Mesenchymal stem cell (in vitro differentiated cells and primary cell): ENCODE results near the gene RASL10A.

Experiments
- DNase-seq: peaks from one replicate; pipeline ENCODE4 v3.0.0-alpha.2; 2013
- H2AFZ ChIP-seq: one replicate; pipeline ENCODE4 v1.6.1; 2013; ENCODE audit warnings: low read depth, mild to moderate bottlenecking, control low read depth, inconsistent platforms, low read length, moderate library complexity
- H2AK5ac ChIP-seq: 2 replicates; pipeline ENCODE4 v1.6.1; 2013; ENCODE audit warnings: low read length, moderate library complexity, mild to moderate bottlenecking, inconsistent platforms; ENCODE audit not compliant: severe bottlenecking
- H2BK120ac ChIP-seq: one replicate; pipeline ENCODE4 v1.6.1; 2013; ENCODE audit warnings: low read depth, mild to moderate bottlenecking, inconsistent platforms, low read length, moderate library complexity
- H2BK12ac ChIP-seq, 2 experiments: one replicate each; pipeline ENCODE4 v1.6.1; 2013; ENCODE audit warnings: inconsistent platforms in 2 of 2, low read length in 2 of 2, mild to moderate bottlenecking in 2 of 2, moderate library complexity in 2 of 2, control low read depth in 1 of 2
- H2BK15ac ChIP-seq: one replicate; pipeline ENCODE4 v1.6.1; 2013; ENCODE audit warnings: mild to moderate bottlenecking, low read depth, inconsistent platforms; ENCODE audit not compliant: poor library complexity, severe bottlenecking
- H2BK5ac ChIP-seq: 2 replicates; pipeline ENCODE4 v1.6.1; 2013; ENCODE audit warnings: low read depth, mild to moderate bottlenecking, low read length, control low read depth, inconsistent platforms; ENCODE audit not compliant: poor library complexity, severe bottlenecking
- H3K14ac ChIP-seq, 2 experiments: one replicate each; pipeline ENCODE4 v1.6.1; 2013; ENCODE audit warnings: inconsistent platforms in 2 of 2, low read length in 2 of 2, control low read depth in 1 of 2, mild to moderate bottlenecking in 1 of 2, moderate library complexity in 1 of 2
- H3K18ac ChIP-seq, 2 experiments: one replicate each; pipeline ENCODE4 v1.6.1; 2013; ENCODE audit warnings: inconsistent platforms in 2 of 2, low read length in 2 of 2, control low read depth in 1 of 2, low read depth in 1 of 2, mild to moderate bottlenecking in 1 of 2
- H3K23ac ChIP-seq, 2 experiments: one replicate each; pipeline ENCODE4 v1.6.1; 2013; ENCODE audit warnings: inconsistent platforms in 2 of 2, low read length in 2 of 2, mild to moderate bottlenecking in 2 of 2, moderate library complexity in 2 of 2, control low read depth in 1 of 2
- H3K27ac ChIP-seq: 2 replicates; pipeline ENCODE4 v1.5.1; 2013; ENCODE audit warnings: mild to moderate bottlenecking, moderate library complexity, low read length, control low read depth, inconsistent platforms; ENCODE audit not compliant: poor library complexity, severe bottlenecking
- H3K27me3 ChIP-seq, 2 experiments: 2 replicates each; pipeline versions ENCODE4 v1.6.1 to v1.7.0; 2013; ENCODE audit warnings: low read length in 2 of 2, mild to moderate bottlenecking in 2 of 2, moderate library complexity in 2 of 2, control low read depth in 1 of 2, inconsistent platforms in 1 of 2; ENCODE audit not compliant: control insufficient read depth in 1 of 2, insufficient read depth in 1 of 2
- H3K36me3 ChIP-seq, 2 experiments: 2 replicates each; pipeline versions ENCODE4 v1.6.1 to v1.7.0; 2013; ENCODE audit warnings: low read length in 2 of 2, control low read depth in 1 of 2, inconsistent platforms in 1 of 2, low read depth in 1 of 2, mild to moderate bottlenecking in 1 of 2; ENCODE audit not compliant: insufficient read depth in 2 of 2, control insufficient read depth in 1 of 2
- H3K4ac ChIP-seq, 2 experiments: one replicate each; pipeline ENCODE4 v1.6.1; 2013; ENCODE audit warnings: inconsistent platforms in 2 of 2, low read length in 2 of 2, mild to moderate bottlenecking in 2 of 2, moderate library complexity in 2 of 2, control low read depth in 1 of 2, low read depth in 1 of 2
- H3K4me1 ChIP-seq: 2 replicates; pipeline ENCODE4 v1.6.1; 2013; ENCODE audit warnings: low read depth, low read length, control low read depth; ENCODE audit not compliant: control insufficient read depth, insufficient read depth
- H3K4me2 ChIP-seq: 2 replicates; pipeline ENCODE4 v1.6.1; 2013; ENCODE audit warnings: low read length, mild to moderate bottlenecking, inconsistent platforms; ENCODE audit not compliant: poor library complexity, severe bottlenecking
- H3K4me3 ChIP-seq, 2 experiments: 2 replicates each; pipeline versions ENCODE4 v1.5.1 to v1.7.0; 2013; ENCODE audit warnings: low read length in 2 of 2, mild to moderate bottlenecking in 2 of 2, control low read depth in 1 of 2, low read depth in 1 of 2; ENCODE audit not compliant: insufficient read depth in 1 of 2
- H3K79me1 ChIP-seq: replicated peaks from 2 replicates; pipeline ENCODE4 v1.6.1; 2013; ENCODE audit warnings: mild to moderate bottlenecking, control low read depth, low read length, inconsistent platforms; ENCODE audit not compliant: poor library complexity, severe bottlenecking
- H3K9ac ChIP-seq: 2 replicates; pipeline ENCODE4 v1.7.0; 2013; ENCODE audit warnings: mild to moderate bottlenecking, low read length, moderate library complexity
- H3K9me3 ChIP-seq: 2 replicates; pipeline ENCODE4 v1.7.0; 2013; ENCODE audit warnings: mild to moderate bottlenecking, low read length; ENCODE audit not compliant: control insufficient read depth
- H4K8ac ChIP-seq: one replicate; pipeline ENCODE4 v1.6.1; 2013; ENCODE audit warnings: inconsistent platforms, mild to moderate bottlenecking, low read length, moderate library complexity
- H4K91ac ChIP-seq: one replicate; pipeline ENCODE4 v1.6.1; 2013; ENCODE audit warnings: mild to moderate bottlenecking, low read length, inconsistent platforms
- WGBS: methylation state at CpG from one replicate; pipeline ENCODE4 v1.1.7; 2013; ENCODE audit warnings: mixed read lengths; 5-methylcytosine and 5-hydroxymethylcytosine counted together

RASL10A gene

DNA sequence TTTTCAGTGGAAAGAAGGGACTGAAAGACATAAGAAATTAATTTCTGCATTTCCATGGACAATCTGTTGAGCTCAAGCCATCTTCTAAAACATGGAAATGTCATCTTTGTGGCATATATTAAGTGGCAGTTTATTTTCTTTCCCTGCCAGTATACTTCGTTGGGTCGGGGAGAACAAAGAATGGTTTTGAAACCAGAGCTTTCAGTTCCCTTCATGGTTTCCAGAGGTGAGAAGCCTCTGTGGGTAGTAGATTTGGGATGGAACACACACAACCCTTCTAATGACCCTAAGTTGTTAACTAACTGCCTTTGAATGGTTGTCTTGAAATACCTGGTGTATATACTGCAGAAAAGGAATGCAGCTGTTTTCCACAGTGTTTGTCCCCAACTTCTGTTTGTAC is 26.7 kb downstream of the RASL10A start:
- Histone ChIP-seq H3K14ac (no peak overlapping the region), H3K4me1 (no peaks in the 10 kb centered on the region), H2BK12ac (no peak overlapping the region), H3K27ac (no peak overlapping the region), H3K4ac (no peak overlapping the region), H3K9me3 (no peaks in the 10 kb centered on the region), H4K91ac (no peak overlapping the region), H3K23ac (no peak overlapping the region), H2BK120ac (no peak overlapping the region), H3K79me1 (peaks cover 9% of the 10 kb centered on the region), H3K36me3 (peaks cover 50 to 98% of the 10 kb centered on the region in 2 experiments), H3K9ac (no peak overlapping the region), H3K4me3 (no peak overlapping the region), H3K4me2 (no peak overlapping the region), H2BK15ac (no peak overlapping the region), H2BK5ac (no peak overlapping the region), H4K8ac (no peak overlapping the region), H3K27me3 (no peaks in the 10 kb centered on the region), H2AFZ (no peak overlapping the region), H2AK5ac (no peak overlapping the region), H3K18ac (no peak overlapping the region)
- DNase-seq: no peak
- WGBS: 63% methylated on average over 2 of the region's 2 CpGs

DNA sequence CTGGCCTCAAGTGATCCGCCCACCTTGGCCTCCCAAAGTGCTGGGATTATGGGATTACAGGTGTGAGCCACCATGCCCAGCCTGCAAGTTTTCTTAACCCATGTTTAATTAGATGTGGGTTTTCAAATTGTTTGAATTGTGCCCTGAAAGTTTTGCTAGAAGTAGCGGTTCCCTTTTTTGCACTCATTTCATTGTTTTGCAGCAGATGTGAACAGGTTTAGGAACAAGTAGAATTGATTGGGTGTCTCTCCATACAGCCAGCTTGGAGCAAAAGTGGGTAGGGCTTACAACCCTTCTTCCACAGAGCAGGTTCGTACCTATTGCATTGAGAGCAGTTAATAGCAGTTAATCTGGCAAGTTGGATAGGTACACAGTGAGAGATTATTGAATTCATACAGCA is 31.3 kb downstream of the RASL10A start:
- Histone ChIP-seq H2BK15ac (no peak overlapping the region), H3K27me3 (no peaks in the 10 kb centered on the region), H3K4me1 (no peaks in the 10 kb centered on the region), H3K4ac (no peak overlapping the region), H3K36me3 (peaks cover 60 to 91% of the 10 kb centered on the region in 2 experiments), H4K8ac (no peak overlapping the region), H3K9me3 (no peaks in the 10 kb centered on the region), H2AK5ac (no peak overlapping the region), H2AFZ (no peak overlapping the region), H4K91ac (no peak overlapping the region), H3K4me3 (no peak overlapping the region), H2BK5ac (no peak overlapping the region), H3K4me2 (no peak overlapping the region), H3K9ac (no peak overlapping the region), H3K23ac (no peak overlapping the region), H3K14ac (no peak overlapping the region), H2BK12ac (no peak overlapping the region), H3K79me1 (peaks cover 8% of the 10 kb centered on the region), H3K27ac (no peak overlapping the region), H3K18ac (no peak overlapping the region), H2BK120ac (no peak overlapping the region)
- WGBS: 97% methylated on average over 3 of the region's 3 CpGs
- no peak for DNase-seq

DNA sequence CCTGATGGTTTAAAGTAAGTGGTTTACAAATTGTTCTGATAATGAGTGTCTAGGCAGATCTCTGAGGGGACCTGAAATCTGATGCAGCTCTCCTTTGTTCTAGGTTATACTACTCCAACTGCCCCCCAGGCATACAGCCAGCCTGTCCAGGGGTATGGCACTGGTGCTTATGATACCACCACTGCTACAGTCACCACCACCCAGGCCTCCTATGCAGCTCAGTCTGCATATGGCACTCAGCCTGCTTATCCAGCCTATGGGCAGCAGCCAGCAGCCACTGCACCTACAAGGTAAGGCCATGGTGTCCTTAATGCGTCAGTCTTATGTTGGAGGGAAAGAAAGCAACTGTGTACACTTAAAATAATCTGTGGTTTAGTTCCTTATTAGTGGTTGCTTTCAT is 37.6 kb downstream of the RASL10A start:
- Histone ChIP-seq H2BK5ac (no peak overlapping the region), H2AK5ac (no peak overlapping the region), H2AFZ (no peak overlapping the region), H3K4me1 (peaks cover 7% of the 10 kb centered on the region), H3K23ac (no peak overlapping the region), H3K4me3 (no peak overlapping the region), H2BK120ac (no peak overlapping the region), H3K18ac (no peak overlapping the region), H3K27me3 (no peaks in the 10 kb centered on the region), H3K4ac (no peak overlapping the region), H3K27ac (no peak overlapping the region), H3K36me3 (peaks cover 38 to 92% of the 10 kb centered on the region in 2 experiments), H3K14ac (no peak overlapping the region), H2BK15ac (no peak overlapping the region), H2BK12ac (no peak overlapping the region), H4K91ac (no peak overlapping the region), H3K4me2 (no peak overlapping the region), H3K9ac (no peak overlapping the region), H4K8ac (no peak overlapping the region), H3K9me3 (no peaks in the 10 kb centered on the region), H3K79me1 (no peaks in the 10 kb centered on the region)
- DNase-seq: no peak
- WGBS: 100% methylated on average over 1 of the region's 1 CpG

DNA sequence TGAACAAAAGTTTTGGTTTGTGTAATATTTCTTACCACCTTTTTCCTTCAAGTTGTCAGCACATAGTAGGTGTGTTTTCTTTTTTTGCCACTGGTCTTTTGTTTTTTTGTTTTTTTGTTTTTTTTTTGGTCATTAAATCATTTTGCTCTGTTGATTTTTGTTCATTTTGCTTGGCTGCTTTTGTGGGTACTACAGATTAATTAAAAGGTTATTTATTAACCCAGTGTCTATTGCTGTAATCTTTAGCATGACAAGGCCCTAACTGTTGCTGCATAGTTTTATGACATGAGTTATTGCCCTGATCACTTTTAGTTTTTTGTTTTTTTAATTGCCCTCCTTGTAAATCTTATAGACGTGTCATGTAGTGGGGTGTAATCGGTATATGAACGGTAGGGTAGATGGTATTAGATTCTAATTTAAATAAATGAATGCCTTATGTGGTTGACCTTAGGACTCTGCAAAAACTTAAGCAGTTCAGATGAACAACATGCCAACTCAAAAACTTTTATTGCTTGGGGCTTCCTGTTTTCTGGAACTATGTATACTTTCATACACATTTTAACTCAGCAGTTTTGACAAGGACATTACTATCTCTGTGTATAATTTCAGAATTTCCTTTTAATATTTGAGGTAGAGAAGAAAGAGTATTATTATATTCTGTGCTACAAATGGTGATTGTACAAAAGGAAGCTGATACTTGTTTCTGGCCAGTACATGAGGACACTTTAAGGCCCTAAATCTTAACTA is 39.5 kb downstream of the RASL10A start:
- Histone ChIP-seq H3K14ac (no peak overlapping the region), H3K23ac (no peak overlapping the region), H2AFZ (no peak overlapping the region), H3K4ac (no peak overlapping the region), H2BK15ac (no peak overlapping the region), H3K27me3 (no peaks in the 10 kb centered on the region), H3K9me3 (no peaks in the 10 kb centered on the region), H3K9ac (peak overlapping the region; percentile 23), H3K4me3 (no peak overlapping the region), H3K27ac (no peak overlapping the region), H2AK5ac (no peak overlapping the region), H3K4me1 (peaks cover 7% of the 10 kb centered on the region), H3K4me2 (no peak overlapping the region), H2BK120ac (no peak overlapping the region), H3K36me3 (peaks cover 27 to 94% of the 10 kb centered on the region in 2 experiments), H4K91ac (no peak overlapping the region), H4K8ac (no peak overlapping the region), H3K79me1 (no peaks in the 10 kb centered on the region), H3K18ac (no peak overlapping the region), H2BK12ac (no peak overlapping the region), H2BK5ac (no peak overlapping the region)
- 62% methylated on average over 3 of the region's 3 CpGs for WGBS
- DNase-seq: no peak
